ENCODE results near the gene RPL37.
"Not testable (repeated sequence)": the region's sequence is repeated elsewhere in the genome, so short reads cannot be mapped to it uniquely, and the experiment has no call there.

RPL37 gene

DNA sequence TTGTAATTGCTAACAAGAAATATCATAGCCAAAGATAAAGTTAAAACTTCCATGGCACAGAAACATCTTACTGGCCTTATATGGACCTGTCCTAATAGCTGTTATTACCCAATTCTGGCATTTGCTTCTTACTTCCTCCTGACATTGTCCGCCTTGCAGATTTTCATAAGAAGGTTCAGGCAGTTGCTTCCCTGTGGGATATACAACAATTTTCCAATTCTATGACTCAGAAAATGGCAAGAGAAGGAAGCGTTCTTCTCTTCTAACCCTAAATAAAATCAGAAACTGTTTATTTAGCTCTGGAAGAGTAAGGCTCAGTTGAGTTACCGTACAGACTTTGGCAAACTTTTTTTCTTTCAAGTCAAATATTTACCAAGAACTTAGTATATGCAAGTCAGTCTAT is 38.5 kb downstream of the RPL37 start:
- no peak for DNase-seq

- not testable (repeated sequence) for DNase-seq
These were observed 40.1 kb downstream of the RPL37 start for GRCh38 chr5:40794877-40795276.

GRCh38 chr5:40794340-40794739 is 40.7 kb downstream of the RPL37 start:
- DNase-seq: not testable (repeated sequence)

- DNase-seq: not testable (repeated sequence)
These were observed 42.3 kb downstream of the RPL37 start for GRCh38 chr5:40792691-40793090.

GRCh38 chr5:40791715-40792139 is 43.3 kb downstream of the RPL37 start:
- no peak for DNase-seq

DNA sequence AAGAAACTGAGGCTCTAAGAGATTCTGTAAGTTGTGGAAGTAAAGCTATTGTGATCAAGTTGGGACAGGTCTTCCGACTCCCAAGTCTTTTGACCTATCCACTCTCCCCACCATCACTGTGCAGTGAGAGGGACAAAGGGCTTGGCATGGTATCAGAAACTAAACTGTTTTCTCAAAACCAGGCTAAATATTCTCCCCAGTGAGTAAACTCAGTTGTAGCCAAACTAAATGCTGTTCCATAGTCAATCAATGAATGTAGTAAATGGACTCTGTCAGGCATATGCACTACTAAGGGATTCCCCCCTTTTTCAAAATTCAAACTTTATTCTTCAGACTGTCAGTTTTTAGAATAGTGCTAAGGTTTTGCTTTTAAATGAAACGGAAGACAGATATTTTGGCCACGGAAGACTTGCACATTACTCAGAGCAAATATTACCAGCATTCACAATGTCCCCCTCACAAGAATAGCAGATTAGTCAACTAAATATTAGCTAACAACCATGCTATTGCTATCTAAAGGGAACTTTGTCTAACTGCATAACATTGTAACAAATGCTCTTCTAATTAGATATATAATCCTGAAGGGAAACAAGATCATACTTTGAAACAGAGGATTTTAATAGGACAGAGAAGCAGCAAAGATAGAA is 44.0 kb downstream of the RPL37 start:
- no peak for DNase-seq

DNA sequence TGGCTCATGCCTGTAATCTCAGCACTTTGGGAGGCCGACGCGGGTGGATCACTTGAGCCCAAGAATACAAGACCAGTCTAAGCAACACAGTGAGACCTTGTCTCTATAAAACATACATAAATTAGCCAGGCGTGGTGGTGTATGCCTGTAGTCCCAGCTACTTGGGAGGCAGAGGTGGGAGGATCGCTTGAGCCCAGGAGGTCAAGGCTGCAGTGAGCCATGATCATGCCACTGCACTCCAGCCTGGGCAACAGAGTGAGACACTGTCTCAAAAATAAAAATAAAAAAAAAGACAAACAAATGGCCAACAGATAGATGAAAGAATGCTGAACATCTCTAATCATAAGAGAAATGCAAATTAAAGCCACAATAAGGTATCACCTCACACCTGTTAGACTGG is 46.1 kb downstream of the RPL37 start:
- DNase-seq: not testable (repeated sequence)

GRCh38 chr5:40787986-40788385 is 47.0 kb downstream of the RPL37 start:
- no peak for DNase-seq

DNA sequence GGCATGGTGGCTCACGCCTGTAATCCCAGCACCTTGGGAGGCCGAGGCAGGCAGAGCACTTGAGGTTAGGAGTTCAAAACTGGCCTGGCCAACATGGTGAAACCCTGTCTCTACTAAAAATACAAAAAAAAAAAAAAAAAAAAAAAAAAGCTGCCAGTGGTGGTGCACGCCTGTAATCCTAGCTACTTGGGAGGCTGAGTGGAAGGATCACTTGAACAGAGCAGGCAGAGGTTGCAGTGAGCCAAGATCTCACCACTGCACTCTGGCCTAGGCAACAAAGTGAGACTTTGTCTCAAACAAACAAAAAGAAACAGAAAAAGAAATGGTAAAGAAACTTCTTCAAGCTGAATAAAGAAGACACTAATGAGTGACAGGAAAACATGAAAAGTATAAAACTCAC is 48.4 kb downstream of the RPL37 start:
- not testable (repeated sequence) for DNase-seq

GRCh38 chr5:40784916-40785315 is 50.1 kb downstream of the RPL37 start:
- no peak for DNase-seq

GRCh38 chr5:40784027-40784653 is 50.9 kb downstream of the RPL37 start:
- DNase-seq: no peak

DNA sequence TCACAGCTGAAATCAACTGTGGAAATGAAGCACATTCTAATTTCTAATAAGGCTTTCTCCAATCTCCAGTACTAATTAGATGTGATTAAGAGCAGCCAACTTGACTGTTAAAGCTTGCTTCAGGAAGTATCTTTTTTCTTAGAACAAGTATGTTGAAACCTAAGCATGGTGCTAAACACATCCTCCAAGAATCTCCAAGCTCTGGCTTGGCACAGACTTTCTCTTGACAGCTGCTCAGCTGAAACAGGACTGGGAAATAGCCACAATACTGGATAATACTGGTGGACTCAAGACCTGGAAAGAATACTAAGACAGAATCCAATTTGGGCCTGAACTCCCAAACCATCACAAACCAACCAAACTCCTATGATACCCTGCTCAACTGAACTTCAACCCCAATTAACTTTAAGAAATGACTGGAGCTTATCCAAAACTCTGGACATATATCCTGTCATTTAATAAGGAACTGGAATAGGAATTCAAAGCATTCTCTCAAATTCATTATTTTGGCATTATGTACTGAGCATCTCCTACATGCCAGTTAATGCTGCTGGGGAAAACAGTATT is 53.1 kb downstream of the RPL37 start:
- DNase-seq: no peak

- no peak for DNase-seq
These were observed 54.2 kb downstream of the RPL37 start for GRCh38 chr5:40780858-40781257.

DNA sequence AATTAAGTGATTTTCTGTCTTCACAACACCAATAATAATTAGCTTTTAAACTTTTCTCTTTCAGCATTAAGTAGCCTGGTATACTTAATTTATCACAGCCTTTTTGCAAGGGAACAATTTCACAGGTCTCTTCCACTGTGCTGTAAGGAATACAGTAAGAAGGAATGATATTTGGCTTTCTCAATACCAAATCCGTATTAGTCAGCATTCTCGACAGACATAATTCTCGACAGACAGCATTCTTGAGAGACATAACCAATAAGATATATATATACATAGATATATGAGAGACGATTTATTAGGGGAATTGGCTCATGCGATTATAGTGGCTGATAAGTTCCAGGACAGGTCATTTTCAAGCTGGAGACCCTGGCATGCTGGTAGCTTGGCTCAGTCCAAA is 54.8 kb downstream of the RPL37 start:
- DNase-seq: no peak

- DNase-seq: no peak
These were observed 55.5 kb downstream of the RPL37 start for GRCh38 chr5:40779561-40779960.

DNA sequence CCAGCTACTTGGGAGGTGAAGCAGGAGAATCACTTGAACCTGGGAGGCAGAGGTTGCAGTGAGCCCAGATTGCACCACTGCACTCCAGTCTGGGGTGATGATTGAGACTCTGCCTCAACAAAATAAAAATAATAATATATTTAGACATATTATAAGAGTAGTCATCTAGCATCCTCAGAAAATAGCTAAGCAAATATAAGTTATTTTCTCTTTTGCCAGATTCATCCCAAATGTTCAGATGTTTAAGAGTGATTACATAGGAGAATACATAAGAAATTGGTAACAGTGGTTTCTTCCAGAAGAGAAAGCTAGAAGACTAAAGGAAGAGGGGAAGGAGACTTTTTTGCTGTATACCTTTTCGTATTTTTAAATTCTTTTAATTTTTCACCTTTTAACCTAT is 56.9 kb downstream of the RPL37 start:
- no peak for DNase-seq

GRCh38 chr5:40776658-40776977 is 58.4 kb downstream of the RPL37 start:
- no peak for DNase-seq

- no peak for DNase-seq
These were observed 59.0 kb downstream of the RPL37 start for GRCh38 chr5:40775846-40776657.

Measured in activated CD4-positive, CD25-positive, alpha-beta regulatory T cell (primary cell).